HepG2 (cell line): ENCODE data around the gene SLC17A9. TPM values are rescaled to one million over a fixed set of nuclear protein-coding genes. Genes with fewer than 3 reads are reported as not detected.

Source experiments
- ATAC-seq: fragments of 200-7000 bp; cut with Tn5 transposase; 3 replicates; pipeline ENCODE4 v1.9.1; 2020; ENCODE audit warnings: mild to moderate bottlenecking, moderate library complexity
- BruUV-seq: library from RNA; stranded (reverse); fragments of 400-500 nt; replicated peaks from 2 replicates; lab custom pipeline; 2021; lab: Mats Ljungman, UMichigan
- CTCF ChIA-PET: fragments of 300-600 bp; formaldehyde crosslinking; extraction: SDS; loops from one replicate; lab custom pipeline; 2021; ENCODE audit warnings: low total read pairs, inconsistent platforms, low intra/inter-chr PET ratio; lab: Yijun Ruan, JAX
- POLR2A ChIA-PET: fragments of 350-600 bp; sonication (Branson Sonifier 250); formaldehyde crosslinking; loops from one replicate; lab custom pipeline; 2020; ENCODE audit warnings: antibody characterized with exemption, inconsistent platforms; lab: Yijun Ruan, JAX
- DNase-seq: peaks from one replicate; pipeline ENCODE4 v3.0.0-alpha.2; 2015; ENCODE audit warnings: low spot score
- FAIRE-seq: peaks from 3 replicates; lab custom pipeline; 2011; peaks lifted over from hg19 to GRCh38; lab: Jason Lieb, UNC
- H2AFZ ChIP-seq: one replicate; pipeline ENCODE4 v1.6.1; 2011; ENCODE audit warnings: low read length, inconsistent platforms
- H3K27ac ChIP-seq: fragments of 300-600 bp; 3 replicates; pipeline ENCODE4 v1.8.0; 2011; ENCODE audit warnings: mixed run types, mild to moderate bottlenecking, mixed read lengths, low read length, inconsistent platforms; ENCODE audit not compliant: insufficient read depth; ENCODE audit errors: extremely low read length
- H3K27me3 ChIP-seq, 2 experiments: fragments of 200-600 bp in 1 of 2; 2 replicates in 1 of 2; 3 replicates in 1 of 2; pipeline versions ENCODE4 v1.6.0 to v1.8.0; 2011; ENCODE audit warnings: low read length in 2 of 2, mild to moderate bottlenecking in 2 of 2, moderate library complexity in 2 of 2, inconsistent platforms in 1 of 2; ENCODE audit not compliant: insufficient read depth in 2 of 2, control insufficient read depth in 1 of 2
- H3K36me3 ChIP-seq, 2 experiments: fragments of 200-600 bp in 1 of 2; replicated peaks in 1 of 2; 2 replicates in 1 of 2; 3 replicates in 1 of 2; pipeline versions ENCODE4 v1.5.1 to v1.8.0; 2011; ENCODE audit warnings: low read length in 2 of 2, inconsistent platforms in 1 of 2; ENCODE audit not compliant: insufficient read depth in 2 of 2, control insufficient read depth in 1 of 2
- H3K4me1 ChIP-seq: 2 replicates; pipeline ENCODE4 v1.5.1; 2012; ENCODE audit warnings: low read length, inconsistent platforms; ENCODE audit not compliant: insufficient read depth
- H3K4me2 ChIP-seq: 2 replicates; pipeline ENCODE4 v1.6.0; 2011; ENCODE audit warnings: low read depth, low read length, inconsistent platforms
- H3K4me3 ChIP-seq, 3 experiments: fragments of 200-600 bp in 1 of 3; sonication (generic), shearing (Covaris generic) in 1 of 3; replicated peaks in 1 of 3; 2 replicates each; pipeline ENCODE4 v1.5.1; 2011 to 2016; ENCODE audit warnings: low read length in 3 of 3, inconsistent platforms in 2 of 3, low read depth in 2 of 3, mild to moderate bottlenecking in 2 of 3, control low read depth in 1 of 3, mixed read lengths in 1 of 3; ENCODE audit not compliant: insufficient read depth in 1 of 3
- H3K79me2 ChIP-seq: one replicate; pipeline ENCODE4 v1.6.1; 2011; ENCODE audit warnings: low read length, inconsistent platforms; ENCODE audit not compliant: insufficient read depth
- H3K9ac ChIP-seq: 2 replicates; pipeline ENCODE4 v1.6.0; 2011; ENCODE audit warnings: mild to moderate bottlenecking, low read depth, low read length, inconsistent platforms; ENCODE audit not compliant: insufficient read depth
- H3K9me3 ChIP-seq: 2 replicates; pipeline ENCODE4 v1.5.1; 2012; ENCODE audit warnings: mild to moderate bottlenecking, low read length
- H4K20me1 ChIP-seq: 2 replicates; pipeline ENCODE4 v1.6.0; 2011; ENCODE audit warnings: inconsistent platforms, mild to moderate bottlenecking, low read length, moderate library complexity; ENCODE audit not compliant: insufficient read depth
- ATF1 ChIP-seq: IDR thresholded peaks from 2 replicates; pipeline ENCODE4 v1.6.1; 2016; ENCODE audit warnings: mild to moderate bottlenecking, control low read depth
- FOXM1 ChIP-seq: sonication (generic); formaldehyde crosslinking; IDR thresholded peaks from 2 replicates; pipeline ENCODE4 v1.5.0; 2020; ENCODE audit warnings: missing genetic modification reagents
- HNRNPK ChIP-seq: fragments of 200-400 bp; formaldehyde crosslinking; IDR thresholded peaks from 2 replicates; pipeline ENCODE4 v1.6.1; 2018; ENCODE audit warnings: low read length, low read depth, moderate library complexity, mild to moderate bottlenecking; ENCODE audit not compliant: poor library complexity, severe bottlenecking
- KAT2B ChIP-seq: fragments of 150-350 bp; IDR thresholded peaks from 2 replicates; pipeline ENCODE4 v1.6.1; 2014; ENCODE audit warnings: low read depth, low read length, borderline replicate concordance
- KDM5B ChIP-seq: sonication (generic); formaldehyde crosslinking; IDR thresholded peaks from 2 replicates; pipeline ENCODE4 v1.4.0; 2020; ENCODE audit warnings: missing genetic modification reagents, mild to moderate bottlenecking, borderline replicate concordance
- NCOA5 ChIP-seq: sonication (generic); formaldehyde crosslinking; IDR thresholded peaks from 2 replicates; pipeline ENCODE4 v1.4.0; 2020; ENCODE audit warnings: missing genetic modification reagents
- NFATC3 ChIP-seq: sonication (generic); formaldehyde crosslinking; IDR thresholded peaks from 2 replicates; pipeline ENCODE4 v1.5.1; 2020; ENCODE audit warnings: mild to moderate bottlenecking, missing genetic modification reagents
- ONECUT2 ChIP-seq: sonication (generic); formaldehyde crosslinking; IDR thresholded peaks from 2 replicates; pipeline ENCODE4 v1.4.0; 2020; ENCODE audit warnings: missing genetic modification reagents
- SOX5 ChIP-seq: IDR thresholded peaks from 2 replicates; pipeline ENCODE4 v1.6.1; 2016; ENCODE audit warnings: borderline replicate concordance
- TCF7 ChIP-seq: sonication (generic); IDR thresholded peaks from 2 replicates; pipeline ENCODE4 v1.6.1; 2016; ENCODE audit warnings: antibody characterized with exemption, low read depth
- ZFP36L1 ChIP-seq: sonication (generic); formaldehyde crosslinking; IDR thresholded peaks from 2 replicates; pipeline ENCODE4 v1.8.0; 2022; ENCODE audit warnings: mild to moderate bottlenecking, missing genetic modification reagents, moderate library complexity
- ZNF24 ChIP-seq: fragments of 450-650 bp; IDR thresholded peaks from 2 replicates; pipeline ENCODE4 v1.6.1; 2017; ENCODE audit warnings: antibody characterized with exemption, mild to moderate bottlenecking
- ZNF562 ChIP-seq: sonication (generic); formaldehyde crosslinking; IDR thresholded peaks from 2 replicates; pipeline ENCODE4 v1.8.0; 2022; ENCODE audit warnings: missing genetic modification reagents, borderline replicate concordance
- ZNF563 ChIP-seq: sonication (generic); formaldehyde crosslinking; IDR thresholded peaks from 2 replicates; pipeline ENCODE4 v1.8.0; 2022; ENCODE audit warnings: mild to moderate bottlenecking, moderate library complexity, missing genetic modification reagents
- ZNF777 ChIP-seq: sonication (generic); formaldehyde crosslinking; IDR thresholded peaks from 2 replicates; pipeline ENCODE4 v1.4.0; 2020; ENCODE audit warnings: missing genetic modification reagents
- WGBS: methylation state at CpG from one replicate; pipeline ENCODE4 v1.1.6; 2017; ENCODE audit warnings: low lambda C conversion rate; 5-methylcytosine and 5-hydroxymethylcytosine counted together
- in situ Hi-C: cut with HindIII; loops from 2 replicates; pipeline ENCODE4 v1.10.0; 2017; ENCODE audit warnings: low pct_unique_long_range_greater_than_20kb; ENCODE audit not compliant: extremely low pct_ligation_motif_present
- intact Hi-C: fragments of 100-400 bp; cut with micrococcal nuclease; formaldehyde crosslinking; loops from one replicate; pipeline ENCODE4 v1.10.0; 2022; ENCODE audit not compliant: unreplicated experiment
- polyA plus RNA-seq, 8 experiments: library from polyadenylated mRNA; depleted of rRNA in 3 of 8; stranded (reverse) in 7 of 8; unstranded in 1 of 8; fragments of >200 nt; fragmentation: Illumina TruSeq in 4 of 8; extraction: Trizol in 4 of 8; gene quantifications; 2 replicates each; pipeline versions ENCODE4 v1.2.1 to v1.2.3, GENCODE V29; 2011 to 2016; ENCODE audit warnings: low read depth in 4 of 8, missing spikeins in 1 of 8, mixed read lengths in 1 of 8; ENCODE audit not compliant: insufficient read depth in 1 of 8
- total RNA-seq, 5 experiments: library from RNA; depleted of rRNA; stranded (reverse); fragments of >200 nt; fragmentation: Illumina TruSeq; extraction: Trizol; gene quantifications; 2 replicates each; pipeline ENCODE4 v1.2.3, GENCODE V29; 2016; ENCODE audit warnings: low read depth in 1 of 5
- TF ChIP-seq, protein P1 (sequence below): sonication (generic); formaldehyde crosslinking; IDR thresholded peaks from 2 replicates; pipeline ENCODE4 v1.4.0; 2020; ENCODE audit warnings: mild to moderate bottlenecking, missing genetic modification reagents
- TF ChIP-seq, protein P2 (sequence below): sonication (generic); formaldehyde crosslinking; IDR thresholded peaks from 2 replicates; pipeline ENCODE4 v1.4.0; 2020; ENCODE audit warnings: mild to moderate bottlenecking, low read depth, missing genetic modification reagents
- TF ChIP-seq, protein P3 (sequence below): sonication (generic); formaldehyde crosslinking; IDR thresholded peaks from 2 replicates; pipeline ENCODE4 v1.5.1; 2020; ENCODE audit warnings: missing genetic modification reagents, mild to moderate bottlenecking, borderline replicate concordance
- TF ChIP-seq, protein P4 (sequence below): sonication (generic); formaldehyde crosslinking; IDR thresholded peaks from 2 replicates; pipeline ENCODE4 v1.5.0; 2020; ENCODE audit warnings: mild to moderate bottlenecking, missing genetic modification reagents

Gene SLC17A9
- total and polyA plus RNA-seq, 2 of the 13 experiments (the other 11 are each of a cell fraction or from before 2014, with no cell fraction given): 110 to 191 TPM

DNA sequence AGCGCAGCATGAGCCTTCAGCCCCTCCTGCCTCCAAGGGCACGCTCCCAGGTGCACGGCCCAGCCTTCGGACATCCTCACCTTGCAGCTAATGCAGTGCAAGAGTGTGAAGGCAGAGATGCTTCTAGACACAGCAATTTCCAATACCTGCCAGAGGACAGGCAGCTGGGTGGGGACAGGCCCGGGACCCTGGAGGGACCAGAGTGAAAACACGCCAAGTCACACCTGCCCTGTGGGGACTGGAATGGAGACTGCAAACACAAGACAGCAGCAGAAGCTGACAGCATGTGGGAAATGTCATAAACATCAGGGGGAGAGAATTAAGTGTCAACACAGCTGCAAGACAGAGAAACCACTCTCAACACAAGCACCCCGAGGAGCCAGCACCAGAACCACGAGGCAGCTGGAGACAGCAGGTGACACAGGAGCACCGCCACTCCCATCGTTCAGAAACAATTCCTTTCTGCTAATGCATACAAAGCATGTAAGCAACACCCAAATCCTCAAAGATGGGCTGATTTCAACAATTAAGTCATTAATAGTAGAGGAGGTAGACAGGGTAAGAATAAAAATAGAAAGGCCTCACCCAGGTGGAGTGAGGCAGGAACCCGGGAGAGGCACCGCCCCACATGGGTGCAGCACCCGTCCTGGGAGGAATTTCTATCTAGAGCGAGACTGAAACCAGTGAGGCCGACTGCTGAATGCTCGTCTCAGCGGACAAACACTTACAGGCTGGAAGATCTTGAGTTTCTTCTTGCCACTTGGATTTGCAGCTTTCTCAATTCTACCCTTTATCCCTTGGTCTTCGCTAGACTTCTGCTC lies 43.3 kb upstream of the SLC17A9 start:
- BruUV-seq: no TSS peak
- H3K36me3 ChIP-seq: peaks cover 77 to 94% of the 10 kb centered on the region in 2 experiments
- TF ChIP-seq, protein P1, sequence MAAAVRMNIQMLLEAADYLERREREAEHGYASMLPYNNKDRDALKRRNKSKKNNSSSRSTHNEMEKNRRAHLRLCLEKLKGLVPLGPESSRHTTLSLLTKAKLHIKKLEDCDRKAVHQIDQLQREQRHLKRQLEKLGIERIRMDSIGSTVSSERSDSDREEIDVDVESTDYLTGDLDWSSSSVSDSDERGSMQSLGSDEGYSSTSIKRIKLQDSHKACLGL: 0 out of 2 replicates have a peak, but pooled peaks have one; percentile 40
- TF ChIP-seq NCOA5 (CRISPR knock-in tag): no peak
- TF ChIP-seq ZNF777: no peak
- TF ChIP-seq, protein P2, sequence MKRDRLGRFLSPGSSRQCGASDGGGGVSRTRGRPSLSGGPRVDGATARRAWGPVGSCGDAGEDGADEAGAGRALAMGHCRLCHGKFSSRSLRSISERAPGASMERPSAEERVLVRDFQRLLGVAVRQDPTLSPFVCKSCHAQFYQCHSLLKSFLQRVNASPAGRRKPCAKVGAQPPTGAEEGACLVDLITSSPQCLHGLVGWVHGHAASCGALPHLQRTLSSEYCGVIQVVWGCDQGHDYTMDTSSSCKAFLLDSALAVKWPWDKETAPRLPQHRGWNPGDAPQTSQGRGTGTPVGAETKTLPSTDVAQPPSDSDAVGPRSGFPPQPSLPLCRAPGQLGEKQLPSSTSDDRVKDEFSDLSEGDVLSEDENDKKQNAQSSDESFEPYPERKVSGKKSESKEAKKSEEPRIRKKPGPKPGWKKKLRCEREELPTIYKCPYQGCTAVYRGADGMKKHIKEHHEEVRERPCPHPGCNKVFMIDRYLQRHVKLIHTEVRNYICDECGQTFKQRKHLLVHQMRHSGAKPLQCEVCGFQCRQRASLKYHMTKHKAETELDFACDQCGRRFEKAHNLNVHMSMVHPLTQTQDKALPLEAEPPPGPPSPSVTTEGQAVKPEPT: no peak
- no peak for TF ChIP-seq ONECUT2 (CRISPR knock-in tag)
- no peak for TF ChIP-seq KAT2B
- no peak for TF ChIP-seq ATF1 (CRISPR knock-in tag)
- TF ChIP-seq KDM5B (CRISPR knock-in tag): no peak
- no peak for TF ChIP-seq FOXM1 (CRISPR knock-in tag)
- no peak for TF ChIP-seq HNRNPK
- TF ChIP-seq, protein P3, sequence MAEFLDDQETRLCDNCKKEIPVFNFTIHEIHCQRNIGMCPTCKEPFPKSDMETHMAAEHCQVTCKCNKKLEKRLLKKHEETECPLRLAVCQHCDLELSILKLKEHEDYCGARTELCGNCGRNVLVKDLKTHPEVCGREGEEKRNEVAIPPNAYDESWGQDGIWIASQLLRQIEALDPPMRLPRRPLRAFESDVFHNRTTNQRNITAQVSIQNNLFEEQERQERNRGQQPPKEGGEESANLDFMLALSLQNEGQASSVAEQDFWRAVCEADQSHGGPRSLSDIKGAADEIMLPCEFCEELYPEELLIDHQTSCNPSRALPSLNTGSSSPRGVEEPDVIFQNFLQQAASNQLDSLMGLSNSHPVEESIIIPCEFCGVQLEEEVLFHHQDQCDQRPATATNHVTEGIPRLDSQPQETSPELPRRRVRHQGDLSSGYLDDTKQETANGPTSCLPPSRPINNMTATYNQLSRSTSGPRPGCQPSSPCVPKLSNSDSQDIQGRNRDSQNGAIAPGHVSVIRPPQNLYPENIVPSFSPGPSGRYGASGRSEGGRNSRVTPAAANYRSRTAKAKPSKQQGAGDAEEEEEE (CRISPR knock-in tag): no peak
- TF ChIP-seq SOX5: no peak
- 0 out of 2 replicates have a peak, but pooled peaks have one; percentile 24 for TF ChIP-seq ZFP36L1
- TF ChIP-seq, protein P4, sequence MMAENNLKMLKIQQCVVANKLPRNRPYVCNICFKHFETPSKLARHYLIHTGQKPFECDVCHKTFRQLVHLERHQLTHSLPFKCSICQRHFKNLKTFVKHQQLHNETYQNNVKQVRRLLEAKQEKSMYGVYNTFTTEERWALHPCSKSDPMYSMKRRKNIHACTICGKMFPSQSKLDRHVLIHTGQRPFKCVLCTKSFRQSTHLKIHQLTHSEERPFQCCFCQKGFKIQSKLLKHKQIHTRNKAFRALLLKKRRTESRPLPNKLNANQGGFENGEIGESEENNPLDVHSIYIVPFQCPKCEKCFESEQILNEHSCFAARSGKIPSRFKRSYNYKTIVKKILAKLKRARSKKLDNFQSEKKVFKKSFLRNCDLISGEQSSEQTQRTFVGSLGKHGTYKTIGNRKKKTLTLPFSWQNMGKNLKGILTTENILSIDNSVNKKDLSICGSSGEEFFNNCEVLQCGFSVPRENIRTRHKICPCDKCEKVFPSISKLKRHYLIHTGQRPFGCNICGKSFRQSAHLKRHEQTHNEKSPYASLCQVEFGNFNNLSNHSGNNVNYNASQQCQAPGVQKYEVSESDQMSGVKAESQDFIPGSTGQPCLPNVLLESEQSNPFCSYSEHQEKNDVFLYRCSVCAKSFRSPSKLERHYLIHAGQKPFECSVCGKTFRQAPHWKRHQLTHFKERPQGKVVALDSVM (CRISPR knock-in tag): peak; percentile 27; the same call in 1 of the 2 replicates
- TF ChIP-seq ZNF563 (CRISPR knock-in tag): no peak
- TF ChIP-seq ZNF24: no peak
- TF ChIP-seq TCF7: no peak
- no peak for TF ChIP-seq ZNF562
- TF ChIP-seq NFATC3 (CRISPR knock-in tag): no peak

More for the DNA sequence above, 43.3 kb upstream of the SLC17A9 start:
- DNase-seq (no peak), ATAC-seq (no peak), FAIRE-seq (no peak)
- Histone ChIP-seq H3K9me3 (no peaks in the 10 kb centered on the region), H3K4me2 (no peak overlapping the region), H3K27me3 (no peaks in the 10 kb centered on the region), H2AFZ (no peak overlapping the region), H3K4me1 (peaks cover 16% of the 10 kb centered on the region), H3K27ac (no peak overlapping the region), H4K20me1 (peaks cover 61% of the 10 kb centered on the region), H3K4me3 (no peak overlapping the region), H3K9ac (no peak overlapping the region), H3K79me2 (peaks cover 72% of the 10 kb centered on the region)
- ChIA-PET POLR2A (interaction anchor here (1.4 kb wide), 1 partner anchor 7 kb away, joined by 7 read pairs; no protein-coding TSS in a partner anchor), CTCF (no interaction called here)
- intact Hi-C loops: no loop called here
- in situ Hi-C loops: no loop called here
- WGBS: 95% methylated on average over 18 of the region's 18 CpGs
